Hepatocyte (in vitro differentiated cells): ENCODE data around the gene HMCN1.

Source experiments
- EZH2 ChIP-seq: fragments of 200-600 bp; sonication (generic); IDR thresholded peaks from 2 replicates; pipeline ENCODE4 v1.6.1; 2016; ENCODE audit warnings: antibody characterized with exemption, mild to moderate bottlenecking, borderline replicate concordance
- TF ChIP-seq, protein P1 (sequence below): fragments of 200-600 bp; sonication (generic); IDR thresholded peaks from 2 replicates; pipeline ENCODE4 v1.5.1; 2016; ENCODE audit warnings: antibody characterized with exemption, mild to moderate bottlenecking; ENCODE audit not compliant: poor library complexity

DNA sequence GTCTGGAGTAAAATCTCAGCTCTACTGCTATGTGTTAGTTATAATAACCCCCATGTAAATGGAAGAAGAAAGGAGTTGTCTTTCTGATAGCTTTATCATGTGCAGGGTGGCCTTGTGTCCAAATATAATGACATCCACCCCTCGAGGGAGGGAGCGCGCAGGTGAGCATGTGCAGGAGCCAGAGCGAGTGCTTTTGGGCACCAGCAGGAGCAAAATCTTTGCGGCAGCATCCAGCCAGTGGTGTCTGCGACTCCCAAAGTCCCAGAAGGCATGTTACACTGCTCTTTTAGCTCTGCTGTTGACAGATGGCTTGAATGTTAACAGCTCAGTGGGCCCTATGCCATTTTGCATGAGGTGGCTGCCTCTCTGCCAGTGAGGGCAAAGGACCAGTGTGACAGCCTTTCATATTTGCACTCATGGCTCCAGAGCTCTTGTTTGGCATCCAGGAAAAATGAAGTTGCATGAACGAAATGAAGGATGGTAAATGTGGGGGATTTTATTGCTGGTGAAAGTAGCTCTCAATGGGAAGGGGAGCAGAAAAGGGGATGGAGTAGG lies 146.7 kb downstream of the HMCN1 start:
- TF ChIP-seq, protein P1, sequence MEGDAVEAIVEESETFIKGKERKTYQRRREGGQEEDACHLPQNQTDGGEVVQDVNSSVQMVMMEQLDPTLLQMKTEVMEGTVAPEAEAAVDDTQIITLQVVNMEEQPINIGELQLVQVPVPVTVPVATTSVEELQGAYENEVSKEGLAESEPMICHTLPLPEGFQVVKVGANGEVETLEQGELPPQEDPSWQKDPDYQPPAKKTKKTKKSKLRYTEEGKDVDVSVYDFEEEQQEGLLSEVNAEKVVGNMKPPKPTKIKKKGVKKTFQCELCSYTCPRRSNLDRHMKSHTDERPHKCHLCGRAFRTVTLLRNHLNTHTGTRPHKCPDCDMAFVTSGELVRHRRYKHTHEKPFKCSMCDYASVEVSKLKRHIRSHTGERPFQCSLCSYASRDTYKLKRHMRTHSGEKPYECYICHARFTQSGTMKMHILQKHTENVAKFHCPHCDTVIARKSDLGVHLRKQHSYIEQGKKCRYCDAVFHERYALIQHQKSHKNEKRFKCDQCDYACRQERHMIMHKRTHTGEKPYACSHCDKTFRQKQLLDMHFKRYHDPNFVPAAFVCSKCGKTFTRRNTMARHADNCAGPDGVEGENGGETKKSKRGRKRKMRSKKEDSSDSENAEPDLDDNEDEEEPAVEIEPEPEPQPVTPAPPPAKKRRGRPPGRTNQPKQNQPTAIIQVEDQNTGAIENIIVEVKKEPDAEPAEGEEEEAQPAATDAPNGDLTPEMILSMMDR: no peak
- TF ChIP-seq EZH2: no peak
